HG02798 (cell line): ENCODE data around the gene PLXNA3.

Experiments used
- ATAC-seq: cut with Tn5 transposase; IDR thresholded peaks from one replicate; pipeline ENCODE4 v1.9.1; 2021; ENCODE audit warnings: mild to moderate bottlenecking; ENCODE audit not compliant: unreplicated experiment, poor library complexity

Gene PLXNA3

DNA sequence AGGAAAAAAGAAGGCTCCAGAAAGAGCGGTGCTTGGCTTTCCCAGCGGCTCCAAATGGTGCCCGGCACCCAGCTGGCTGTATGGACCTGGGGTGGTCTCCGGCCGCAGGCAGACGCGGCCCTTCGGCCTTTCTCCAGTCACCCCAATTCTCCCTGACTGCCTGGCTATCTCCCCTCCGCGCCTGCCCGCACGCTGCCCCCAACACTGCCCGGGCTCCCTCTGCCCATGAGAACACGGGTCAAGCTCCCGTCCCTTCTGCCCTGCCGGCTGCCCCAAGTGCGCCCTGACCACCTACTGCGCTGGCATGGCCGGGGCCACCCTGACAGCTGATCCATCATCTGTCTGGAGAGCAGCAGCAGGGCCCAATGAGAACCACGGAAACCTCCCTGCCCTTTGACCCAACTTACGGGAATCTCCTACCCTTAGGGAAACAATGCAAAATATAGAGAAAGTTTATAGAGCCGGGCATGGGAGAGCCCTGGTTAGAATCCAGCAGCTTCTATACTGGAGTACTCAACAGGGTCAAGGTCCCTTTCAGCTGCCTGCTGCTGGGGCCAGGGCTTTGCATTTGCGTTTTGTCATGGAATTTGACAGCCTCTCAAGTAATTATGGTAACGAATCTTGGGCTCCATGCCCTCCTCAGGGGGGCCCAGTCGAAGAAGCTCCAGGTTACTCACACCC lies 59.2 kb downstream of the PLXNA3 start:
- ATAC-seq: no peak

GRCh38 chrX:154519389-154519788 lies 61.3 kb downstream of the PLXNA3 start:
- no peak for ATAC-seq

- no peak for ATAC-seq
Measured at GRCh38 chrX:154525606-154526490, 67.8 kb downstream of the PLXNA3 start.

DNA sequence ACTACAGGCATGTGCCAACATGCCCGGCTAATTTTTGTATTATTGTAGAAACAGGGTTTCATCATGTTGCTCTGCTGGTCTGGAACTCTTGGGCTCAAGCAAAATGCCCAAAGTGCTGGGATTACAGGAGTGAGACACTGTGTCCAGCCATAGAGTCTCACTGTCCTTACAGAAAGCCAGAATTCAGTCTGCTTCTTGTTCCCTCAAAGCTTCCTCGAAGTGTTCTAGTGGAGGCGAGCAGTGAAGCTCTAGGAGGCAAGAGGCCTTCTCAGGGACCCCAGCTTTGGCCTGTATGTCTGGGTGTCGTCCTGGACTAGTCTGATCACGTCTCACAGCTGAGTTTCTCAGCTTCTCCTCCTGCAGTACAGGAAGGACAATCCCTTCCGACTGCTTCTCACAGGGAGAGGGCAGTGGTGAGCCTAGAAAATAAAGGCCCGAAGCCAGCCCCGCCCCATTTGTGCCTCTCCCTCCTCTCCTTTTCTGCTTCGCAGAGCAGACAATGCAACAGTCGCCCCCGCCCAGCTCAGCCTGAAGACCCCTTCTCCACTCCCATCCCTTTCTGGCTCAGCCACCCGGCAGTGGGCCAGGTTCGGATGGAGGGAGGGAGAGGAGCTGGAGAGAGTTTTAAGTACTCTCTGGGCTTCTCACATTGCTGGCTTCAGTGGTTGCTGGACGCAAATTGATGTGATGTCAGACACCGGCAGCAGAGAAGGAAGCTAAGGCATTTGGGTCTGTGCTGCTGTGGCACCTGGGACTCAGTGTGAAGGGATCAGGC lies 69.0 kb downstream of the PLXNA3 start:
- ATAC-seq: peak; percentile 77
